Central memory CD8-positive, alpha-beta T cell (primary cell): Measurements from ENCODE around the gene PCARE.

Source experiments
- ATAC-seq: fragments of 150-1000 bp; cut with Tn5 transposase; replicated peaks from 2 replicates; pipeline ENCODE4 v1.10.0; 2022; ENCODE audit warnings: mild to moderate bottlenecking, moderate FRiP score, moderate number of reproducible peaks; ENCODE audit not compliant: poor library complexity, severe bottlenecking; ENCODE audit errors: extremely low read depth
- DNase-seq, 2 donors: peaks; one replicate each; pipeline ENCODE4 v3.0.0; 2021; ENCODE audit warnings: low spot score in 2 of 2
- H3K27ac Mint-ChIP-seq: one replicate; pipeline ENCODE4 v1.8.0; 2022; ENCODE audit warnings: low read depth, mild to moderate bottlenecking, moderate library complexity, mixed read lengths
- H3K27me3 Mint-ChIP-seq: one replicate; pipeline ENCODE4 v1.8.0; 2022; ENCODE audit warnings: mixed read lengths
- H3K36me3 Mint-ChIP-seq: one replicate; pipeline ENCODE4 v1.8.0; 2022; ENCODE audit warnings: mild to moderate bottlenecking, moderate library complexity, mixed read lengths; ENCODE audit not compliant: insufficient read depth
- H3K4me1 Mint-ChIP-seq: one replicate; pipeline ENCODE4 v1.8.0; 2022; ENCODE audit warnings: mixed read lengths
- H3K4me3 Mint-ChIP-seq: one replicate; pipeline ENCODE4 v1.8.0; 2022; ENCODE audit warnings: mild to moderate bottlenecking, moderate library complexity, mixed read lengths
- H3K9me3 Mint-ChIP-seq: one replicate; pipeline ENCODE4 v1.8.0; 2022; ENCODE audit warnings: mixed read lengths

Gene PCARE

GRCh38 chr2:29039718-29040480, 34.4 kb downstream of the PCARE start:
- H3K9me3 Mint-ChIP-seq: no peaks in the 10 kb centered on the region
- peak overlapping the region; percentile 29 for H3K27ac Mint-ChIP-seq

DNA sequence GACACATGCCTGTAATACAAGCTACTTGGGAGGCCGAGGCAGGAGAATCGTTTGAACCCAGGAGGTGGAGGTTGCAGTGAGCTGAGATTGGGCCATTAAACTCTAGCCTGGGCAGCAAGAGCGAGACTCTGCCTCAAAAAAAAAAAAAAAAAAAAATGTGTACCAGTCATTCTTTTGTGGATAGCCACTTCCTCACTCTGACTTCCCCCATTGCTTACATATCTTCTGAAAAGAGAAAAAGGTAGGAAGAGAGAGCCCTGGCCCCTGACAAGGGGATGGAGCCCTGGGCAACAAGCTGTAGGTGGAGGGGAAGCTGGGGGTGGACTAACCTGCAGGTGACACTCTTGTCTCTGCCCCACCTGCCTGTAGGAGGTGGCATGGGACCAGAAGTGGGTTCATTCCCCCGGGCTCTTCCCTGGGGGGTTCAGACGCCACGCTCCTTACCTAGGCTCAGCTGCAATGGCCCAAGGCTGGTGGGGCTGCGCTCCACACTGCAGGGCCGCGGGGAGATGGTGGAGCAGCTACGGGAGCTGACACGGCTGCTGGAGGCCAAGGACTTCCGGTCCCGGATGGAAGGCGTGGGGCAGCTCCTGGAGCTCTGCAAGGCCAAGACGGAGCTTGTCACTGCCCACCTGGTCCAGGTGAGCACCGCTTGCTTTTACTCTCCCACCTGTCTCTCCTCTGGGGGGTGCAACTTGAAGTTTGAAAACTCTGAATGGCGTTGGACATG, 39.1 kb downstream of the PCARE start:
- no peaks in the 10 kb centered on the region for H3K27me3 Mint-ChIP-seq
- no peak overlapping the region for H3K4me3 Mint-ChIP-seq
- peaks cover 26% of the 10 kb centered on the region for H3K4me1 Mint-ChIP-seq
- no peak for ATAC-seq
- no peak for DNase-seq
- no peaks in the 10 kb centered on the region for H3K9me3 Mint-ChIP-seq
- peaks cover 12% of the 10 kb centered on the region for H3K36me3 Mint-ChIP-seq
- H3K27ac Mint-ChIP-seq: peak overlapping the region; percentile 58

More at GRCh38 chr2:29039718-29040480, 34.4 kb downstream of the PCARE start:
- Mint-ChIP-seq H3K27me3 (no peaks in the 10 kb centered on the region), H3K4me3 (no peak overlapping the region), H3K36me3 (peaks cover 5% of the 10 kb centered on the region), H3K4me1 (peaks cover 11% of the 10 kb centered on the region)
- DNase-seq (no peak), ATAC-seq (no peak)

DNA sequence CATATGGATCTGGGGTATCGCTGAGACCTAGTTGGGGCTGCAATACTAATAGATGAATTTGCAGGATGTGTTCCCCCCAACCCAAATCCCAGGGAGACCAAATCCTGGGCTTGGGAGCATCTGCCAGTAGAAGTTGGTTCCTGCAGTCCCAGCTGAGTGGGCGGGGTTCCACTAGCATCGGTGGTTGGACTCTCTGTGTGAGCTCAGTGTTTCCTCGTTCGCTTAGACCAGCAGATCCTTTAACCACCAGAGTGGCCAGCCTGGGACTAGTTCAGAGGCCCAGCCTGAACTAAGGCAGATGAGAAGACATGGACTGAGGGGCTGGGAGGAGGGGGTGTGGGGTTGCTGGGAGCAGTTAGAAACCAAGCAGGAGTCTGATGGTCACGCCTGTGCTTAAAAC, 40.7 kb downstream of the PCARE start:
- Mint-ChIP-seq H3K27ac (no peak overlapping the region), H3K4me1 (peaks cover 21% of the 10 kb centered on the region), H3K9me3 (no peaks in the 10 kb centered on the region), H3K4me3 (no peak overlapping the region), H3K27me3 (no peaks in the 10 kb centered on the region), H3K36me3 (peaks cover 13% of the 10 kb centered on the region)
- DNase-seq (no peak), ATAC-seq (no peak)

DNA sequence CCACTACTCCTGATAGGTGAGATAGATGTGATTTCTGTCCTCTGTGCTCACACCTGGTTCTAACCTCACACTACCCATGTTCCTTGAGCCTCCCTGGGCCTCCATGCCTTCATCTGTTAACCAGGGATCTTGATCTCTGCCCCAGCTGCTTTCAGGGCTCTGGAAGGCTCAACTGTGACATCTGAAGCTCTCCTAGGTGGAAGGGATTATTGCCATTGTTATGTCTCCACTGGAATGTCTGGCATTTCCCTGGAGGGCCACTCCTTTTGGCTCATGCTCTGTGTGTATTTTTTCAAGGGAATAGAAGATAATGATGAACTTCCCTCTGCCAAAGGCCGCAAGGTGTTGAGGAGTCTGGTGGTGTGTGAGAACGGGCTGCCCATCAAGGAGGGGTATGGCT, 41.2 kb downstream of the PCARE start:
- Mint-ChIP-seq H3K4me1 (peaks cover 21% of the 10 kb centered on the region), H3K27ac (no peak overlapping the region), H3K9me3 (no peaks in the 10 kb centered on the region), H3K27me3 (no peaks in the 10 kb centered on the region), H3K4me3 (no peak overlapping the region), H3K36me3 (peaks cover 10% of the 10 kb centered on the region)
- DNase-seq (no peak), ATAC-seq (no peak)

- Mint-ChIP-seq H3K4me3 (no peak overlapping the region), H3K4me1 (peaks cover 21% of the 10 kb centered on the region), H3K27me3 (no peaks in the 10 kb centered on the region), H3K27ac (no peak overlapping the region), H3K9me3 (no peaks in the 10 kb centered on the region), H3K36me3 (peaks cover 10% of the 10 kb centered on the region)
- ATAC-seq (no peak), DNase-seq (no peak)
These were observed 42.1 kb downstream of the PCARE start for GRCh38 chr2:29032189-29032588.

DNA sequence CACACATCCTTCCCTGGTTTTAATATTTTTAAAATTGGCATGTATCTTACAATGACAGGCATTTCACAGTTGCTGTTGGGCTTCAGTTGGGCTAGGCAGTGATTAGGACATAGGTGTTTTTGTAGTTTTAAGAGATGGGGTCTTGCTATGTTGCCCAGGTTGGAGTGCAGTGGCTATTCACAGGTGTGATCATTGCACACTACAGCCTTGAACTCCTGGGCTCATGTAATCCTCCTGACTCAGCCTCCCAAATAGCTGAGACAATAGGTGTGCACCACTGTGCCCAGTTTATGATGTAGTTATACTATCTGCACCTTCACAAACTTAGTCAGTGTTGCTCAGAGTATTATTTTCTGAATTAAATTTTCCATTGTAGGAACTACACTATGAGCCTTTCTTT, 43.3 kb downstream of the PCARE start:
- no peaks in the 10 kb centered on the region for H3K27me3 Mint-ChIP-seq

DNA sequence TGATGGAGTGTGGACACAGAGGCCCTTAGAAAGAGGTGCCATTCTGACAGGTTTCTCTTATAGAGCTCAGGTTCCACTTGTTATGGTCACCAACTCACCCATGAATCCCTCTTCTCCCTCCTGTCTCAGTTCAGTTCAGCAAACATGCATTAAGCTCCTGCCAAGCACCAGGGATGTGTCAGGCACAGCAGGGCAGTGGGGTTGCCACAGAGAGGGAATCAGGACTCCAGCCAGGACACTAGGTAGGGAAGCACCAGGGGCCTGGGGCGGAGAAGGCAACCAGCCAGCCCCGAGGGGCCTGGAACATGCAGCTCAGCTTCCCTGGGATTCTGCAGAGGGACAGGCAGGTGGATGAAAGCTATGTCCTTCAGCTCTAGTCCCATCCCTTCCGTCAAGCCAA, 48.6 kb downstream of the PCARE start:
- Mint-ChIP-seq H3K9me3 (no peaks in the 10 kb centered on the region), H3K4me1 (peaks cover 12% of the 10 kb centered on the region), H3K36me3 (peaks cover 7% of the 10 kb centered on the region), H3K27ac (no peak overlapping the region), H3K4me3 (no peak overlapping the region), H3K27me3 (no peaks in the 10 kb centered on the region)
- DNase-seq (no peak), ATAC-seq (no peak)

More for the DNA sequence above, 43.3 kb downstream of the PCARE start:
- Mint-ChIP-seq H3K36me3 (peaks cover 10% of the 10 kb centered on the region), H3K27ac (no peak overlapping the region), H3K9me3 (no peaks in the 10 kb centered on the region), H3K4me1 (peaks cover 16% of the 10 kb centered on the region), H3K4me3 (no peak overlapping the region)
- DNase-seq (no peak), ATAC-seq (no peak)

- no peak overlapping the region for H3K4me3 Mint-ChIP-seq
- DNase-seq: no peak
- H3K9me3 Mint-ChIP-seq: no peaks in the 10 kb centered on the region
- H3K27ac Mint-ChIP-seq: no peak overlapping the region
- peaks cover 17% of the 10 kb centered on the region for H3K4me1 Mint-ChIP-seq
- H3K27me3 Mint-ChIP-seq: no peaks in the 10 kb centered on the region
- peaks cover 7% of the 10 kb centered on the region for H3K36me3 Mint-ChIP-seq
- no peak for ATAC-seq
These were observed 49.4 kb downstream of the PCARE start for GRCh38 chr2:29024882-29025430.

GRCh38 chr2:29023188-29023587, 51.1 kb downstream of the PCARE start:
- H3K27ac Mint-ChIP-seq: no peak overlapping the region
- peaks cover 3% of the 10 kb centered on the region for H3K36me3 Mint-ChIP-seq
- no peaks in the 10 kb centered on the region for H3K9me3 Mint-ChIP-seq
- no peak overlapping the region for H3K4me3 Mint-ChIP-seq
- peaks cover 25% of the 10 kb centered on the region for H3K4me1 Mint-ChIP-seq
- no peak for ATAC-seq
- no peak for DNase-seq
- H3K27me3 Mint-ChIP-seq: no peaks in the 10 kb centered on the region

DNA sequence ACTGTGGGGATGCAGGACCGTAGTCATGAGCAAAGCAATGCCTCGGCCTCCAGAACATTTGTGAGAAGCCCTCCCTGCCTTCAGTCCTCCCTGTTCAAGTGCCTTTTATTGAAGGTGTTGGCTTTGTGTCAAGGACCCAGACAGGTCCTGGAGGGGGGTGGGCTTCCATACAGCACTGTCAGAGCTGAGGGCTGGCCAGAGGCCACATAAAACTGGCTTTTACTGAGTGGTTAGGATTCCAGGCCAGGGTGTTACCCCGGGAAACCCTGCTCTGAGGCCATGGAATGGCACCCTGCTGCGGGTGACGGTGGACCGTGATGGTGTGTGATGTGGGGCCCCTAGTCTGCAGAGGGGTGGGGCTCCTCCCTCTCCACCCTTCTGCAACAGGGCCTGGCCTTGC, 51.6 kb downstream of the PCARE start:
- no peak overlapping the region for H3K4me3 Mint-ChIP-seq
- H3K36me3 Mint-ChIP-seq: peaks cover 5% of the 10 kb centered on the region
- no peaks in the 10 kb centered on the region for H3K27me3 Mint-ChIP-seq
- DNase-seq (no peak), ATAC-seq (no peak)
- no peaks in the 10 kb centered on the region for H3K9me3 Mint-ChIP-seq
- no peak overlapping the region for H3K27ac Mint-ChIP-seq
- peaks cover 30% of the 10 kb centered on the region for H3K4me1 Mint-ChIP-seq

DNA sequence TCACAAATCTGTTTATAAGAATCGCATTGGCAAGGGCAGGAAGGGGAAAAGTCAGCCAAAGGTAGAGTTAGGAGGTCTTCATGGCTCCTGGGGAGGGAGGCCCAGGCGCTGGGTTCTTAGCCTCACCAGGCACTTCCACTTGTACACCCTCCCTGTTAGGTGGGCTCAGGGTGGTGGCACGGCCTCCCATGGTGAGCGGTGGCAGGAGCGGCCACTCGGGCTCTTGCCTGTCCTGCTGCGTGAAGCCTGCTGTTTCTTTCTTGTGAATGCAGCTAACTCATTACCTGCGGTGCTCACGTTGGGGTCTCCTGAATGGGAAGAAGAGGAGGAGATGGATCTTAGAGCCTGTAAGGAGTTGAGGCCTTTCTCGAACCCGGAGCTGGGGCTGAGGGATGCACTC, 52.4 kb downstream of the PCARE start:
- Mint-ChIP-seq H3K36me3 (peaks cover 5% of the 10 kb centered on the region), H3K27ac (peak overlapping the region; percentile 78), H3K4me1 (peaks cover 33% of the 10 kb centered on the region), H3K4me3 (no peak overlapping the region), H3K9me3 (no peaks in the 10 kb centered on the region), H3K27me3 (no peaks in the 10 kb centered on the region)
- DNase-seq (no peak), ATAC-seq (no peak)

- no peaks in the 10 kb centered on the region for H3K9me3 Mint-ChIP-seq
- ATAC-seq: no peak
- H3K4me3 Mint-ChIP-seq: peak overlapping the region; percentile 11
- peaks cover 13% of the 10 kb centered on the region for H3K36me3 Mint-ChIP-seq
- H3K4me1 Mint-ChIP-seq: peaks cover 73% of the 10 kb centered on the region
- DNase-seq: no peak
- H3K27me3 Mint-ChIP-seq: no peaks in the 10 kb centered on the region
- H3K27ac Mint-ChIP-seq: peak overlapping the region; percentile 100
These were observed 56.4 kb downstream of the PCARE start for GRCh38 chr2:29017716-29018435.
